Kidney capillary endothelial cell (primary cell): Measurements from ENCODE around the gene TMEM117.

ENCODE experiments used
- DNase-seq: peaks from one replicate; pipeline ENCODE4 v3.0.0-alpha.2; 2018; ENCODE audit warnings: low spot score

TMEM117 gene

DNA sequence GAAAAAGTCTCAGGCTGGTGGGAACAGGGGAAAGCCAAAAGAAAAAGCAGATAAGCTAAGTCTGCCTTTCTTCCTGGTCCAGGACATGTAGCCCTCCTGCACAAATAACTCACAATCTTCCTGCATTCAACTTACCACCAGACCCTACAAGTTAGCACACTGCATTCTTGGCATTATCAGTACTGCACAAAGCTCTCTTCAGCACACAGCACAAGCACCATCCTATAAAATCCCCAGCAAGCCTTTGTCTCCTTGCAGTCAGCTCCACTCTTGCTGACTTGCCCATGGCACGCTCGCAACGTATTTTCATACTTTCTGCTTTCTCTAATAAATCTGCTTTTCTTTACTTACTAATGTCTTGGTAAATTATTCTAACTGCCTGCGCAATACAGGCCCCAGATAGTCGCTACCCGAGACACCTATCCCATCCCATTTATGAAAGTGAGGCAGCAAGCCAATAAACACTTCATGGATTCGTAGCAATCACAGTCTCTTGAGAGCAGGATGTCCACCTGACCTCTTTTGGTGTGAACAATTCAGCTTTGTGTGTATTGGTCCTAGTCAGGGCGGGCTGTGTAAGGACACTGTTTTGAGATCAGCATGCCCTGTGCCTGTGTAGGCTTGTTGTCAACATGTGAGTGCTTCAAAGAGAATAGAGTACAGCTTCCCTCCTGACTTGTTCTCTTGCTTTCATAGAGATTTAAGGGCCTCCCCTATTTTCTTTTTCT is 49.0 kb downstream of the TMEM117 start:
- DNase-seq: no peak

DNA sequence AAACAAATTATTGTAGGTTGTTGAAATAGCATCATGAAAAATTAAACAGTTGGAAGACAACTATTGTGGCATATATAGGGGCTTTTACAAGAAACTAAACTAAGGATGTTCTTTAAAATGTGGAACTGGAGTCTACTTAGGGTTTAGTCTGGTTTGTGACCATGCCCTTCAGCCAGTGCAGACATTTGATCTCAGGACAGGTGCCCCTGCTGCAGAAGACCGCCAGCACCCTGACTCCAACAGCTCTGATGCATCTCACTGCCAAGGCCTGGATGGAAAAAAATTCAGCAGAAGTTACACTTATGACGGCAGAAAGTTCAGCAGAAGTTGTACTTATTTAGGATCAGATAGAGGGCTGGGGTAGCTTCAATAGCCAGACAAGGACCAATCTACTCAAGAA is 51.5 kb downstream of the TMEM117 start:
- no peak for DNase-seq

DNA sequence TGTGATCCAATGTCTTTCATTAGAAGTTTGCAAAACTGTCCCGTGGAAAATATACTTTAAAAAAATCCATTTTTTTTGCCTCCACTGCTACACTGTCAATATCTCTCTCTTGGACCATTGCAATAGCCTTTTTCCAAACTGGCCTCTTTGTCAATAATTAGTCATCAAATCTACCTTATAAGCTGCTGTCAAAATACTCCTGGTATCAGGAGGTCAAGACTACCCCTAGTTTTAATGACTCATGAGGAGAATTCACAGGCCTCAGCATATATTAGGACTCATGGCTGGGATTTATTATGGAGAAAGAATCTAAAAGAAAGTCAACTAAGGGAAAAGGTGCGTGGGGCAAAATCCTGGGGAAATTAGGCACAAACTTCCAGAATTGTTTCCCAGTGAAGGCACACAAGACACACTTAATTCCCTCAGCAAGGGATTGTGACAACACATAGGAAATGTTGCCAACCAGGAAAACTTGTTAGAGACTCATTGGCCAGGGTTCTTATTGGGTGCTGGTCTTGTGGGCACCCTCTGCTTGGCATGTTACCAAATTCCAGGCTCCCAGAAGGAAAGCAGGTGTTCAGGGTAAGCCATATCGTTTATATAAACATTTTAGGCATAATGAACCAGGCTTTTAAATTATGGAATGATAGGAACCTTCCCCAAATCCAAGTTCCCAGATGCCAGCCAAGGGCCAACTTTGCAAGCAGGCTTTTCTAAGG is 56.1 kb downstream of the TMEM117 start:
- DNase-seq: no peak

DNA sequence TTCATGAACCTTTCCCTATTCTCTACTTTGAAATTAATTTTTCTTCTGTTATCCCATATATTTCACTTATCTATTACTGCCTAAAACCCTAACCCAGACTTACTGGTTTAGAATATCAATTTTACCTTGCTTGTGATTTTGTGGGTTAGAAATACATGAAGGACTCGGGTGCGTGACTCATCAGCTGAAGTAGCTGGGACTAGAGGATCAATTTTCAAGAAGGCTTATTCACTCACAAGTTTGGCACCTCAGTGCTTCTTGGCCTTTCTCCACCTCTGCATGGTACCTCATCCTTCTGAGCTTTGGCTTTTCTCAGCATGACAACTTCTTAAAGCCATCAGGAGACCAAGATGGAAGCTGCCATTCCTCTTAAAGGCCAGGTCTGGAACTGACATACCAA is 57.8 kb downstream of the TMEM117 start:
- no peak for DNase-seq

DNA sequence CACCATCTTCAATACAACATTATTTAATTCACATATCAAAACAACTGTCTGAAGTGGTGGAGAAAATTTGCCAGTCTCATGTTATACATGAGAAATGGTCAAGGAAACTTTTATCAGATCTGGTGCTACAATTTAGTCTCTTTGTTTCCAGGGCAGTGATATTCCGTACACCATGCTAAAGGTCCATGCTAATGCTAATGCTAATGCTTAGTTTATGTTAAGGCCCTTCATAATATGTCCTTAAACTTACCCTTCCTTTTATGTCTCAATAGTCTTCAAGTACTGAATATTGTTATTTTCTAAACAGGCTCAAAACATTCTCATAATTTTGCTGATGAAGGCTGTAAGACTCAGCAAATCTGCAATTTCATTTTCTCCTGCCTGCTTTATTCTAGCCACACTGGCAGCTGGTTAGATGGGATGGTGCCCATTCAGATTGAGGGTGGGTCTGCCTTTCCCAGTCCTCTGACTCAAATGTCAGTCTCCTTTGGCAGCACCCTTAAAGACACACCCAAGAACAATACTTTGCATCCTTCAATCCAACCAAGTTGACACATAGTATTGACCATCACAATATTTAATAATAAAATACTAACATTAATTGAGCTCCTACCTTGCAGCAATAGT is 59.8 kb downstream of the TMEM117 start:
- DNase-seq: no peak

DNA sequence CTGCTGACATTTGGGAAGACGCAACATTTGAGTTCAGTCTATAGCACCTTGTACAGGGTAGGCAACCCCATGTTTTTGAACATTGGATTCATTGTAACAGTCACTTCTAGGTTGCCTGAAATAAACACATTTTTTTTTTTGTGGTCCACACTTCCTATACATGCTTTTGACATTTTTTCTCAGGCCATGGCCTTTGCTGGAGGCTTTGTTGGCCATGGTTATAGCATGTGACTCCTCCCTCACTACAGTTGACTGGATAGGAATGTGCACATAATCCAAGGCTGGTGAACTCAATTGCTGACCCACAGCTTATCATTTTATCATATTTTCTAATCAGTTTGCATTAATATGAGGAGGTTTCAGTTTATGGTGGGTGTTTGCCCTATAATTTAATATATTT is 60.6 kb downstream of the TMEM117 start:
- no peak for DNase-seq

DNA sequence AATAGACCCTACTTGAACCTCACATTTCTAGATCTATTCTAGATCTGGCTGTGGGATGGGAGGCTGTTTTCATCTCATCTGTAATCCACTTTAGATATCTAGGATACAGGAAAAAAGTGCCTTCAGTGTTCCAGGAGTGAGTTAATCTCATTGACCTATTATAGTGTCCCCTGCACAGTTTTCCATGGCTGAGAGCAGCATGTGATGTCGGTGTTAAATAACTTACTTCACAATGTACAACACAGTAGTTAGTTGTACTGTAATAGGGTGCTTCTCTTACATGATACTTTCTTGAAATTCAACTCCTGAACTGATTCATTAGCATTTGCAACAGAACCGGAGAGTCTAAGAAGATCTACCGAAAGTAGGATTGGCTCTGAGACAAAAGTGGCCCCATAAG is 62.6 kb downstream of the TMEM117 start:
- no peak for DNase-seq

DNA sequence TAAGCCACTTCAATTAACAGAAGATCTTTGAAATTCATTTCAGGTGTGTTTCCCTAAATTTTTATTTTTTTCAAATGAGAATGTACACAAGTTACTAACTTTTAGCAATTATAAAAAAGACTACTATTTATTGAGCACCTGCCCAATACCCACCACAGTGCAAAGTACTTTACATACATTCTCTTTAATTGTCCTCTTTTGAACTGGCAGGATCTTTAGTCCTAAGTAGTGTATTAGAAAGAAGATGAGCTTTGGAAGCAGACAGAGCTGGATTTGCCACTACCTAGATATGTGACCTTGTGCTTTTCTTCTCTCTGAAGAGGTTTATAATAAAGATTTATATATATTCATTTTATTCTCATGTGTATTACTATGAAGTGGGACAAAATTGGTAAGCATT is 63.7 kb downstream of the TMEM117 start:
- no peak for DNase-seq

DNA sequence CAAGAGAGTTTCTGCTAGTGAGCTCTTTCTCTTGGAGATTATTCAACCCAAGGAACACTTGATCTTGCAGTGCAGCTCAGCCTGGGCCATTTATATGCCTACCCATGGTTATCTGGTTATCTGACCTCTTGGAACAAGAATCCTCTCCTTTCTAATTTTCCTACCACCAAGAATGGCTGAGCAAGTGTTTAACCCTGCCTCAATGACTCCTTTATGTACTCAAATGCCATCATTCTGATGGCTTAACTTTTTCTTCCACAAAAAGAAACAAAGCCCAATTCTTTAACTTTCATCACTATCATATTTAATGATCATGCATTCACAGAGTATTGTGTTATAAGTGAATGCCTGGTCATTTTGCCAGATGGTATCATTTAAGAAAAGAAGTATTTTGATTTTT is 67.8 kb downstream of the TMEM117 start:
- DNase-seq: no peak

DNA sequence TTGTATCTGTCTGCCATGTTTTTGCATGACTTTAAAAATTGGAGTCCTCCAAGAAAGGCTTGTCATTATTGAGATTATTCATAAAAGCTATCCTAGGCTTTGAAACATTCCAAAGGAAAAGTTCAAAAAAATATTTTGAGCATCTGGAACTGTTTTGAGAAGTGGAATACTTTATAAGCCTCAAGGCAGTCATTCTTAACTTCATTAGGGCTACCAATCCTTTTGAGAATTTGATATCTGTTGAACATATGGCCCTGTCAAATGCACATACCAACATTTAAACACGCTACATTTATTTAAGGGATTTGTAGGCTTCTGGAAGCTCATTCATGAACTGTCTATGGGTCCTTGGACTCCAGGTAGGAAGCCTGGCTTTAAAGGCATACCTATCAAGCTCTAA is 77.0 kb downstream of the TMEM117 start:
- no peak for DNase-seq

DNA sequence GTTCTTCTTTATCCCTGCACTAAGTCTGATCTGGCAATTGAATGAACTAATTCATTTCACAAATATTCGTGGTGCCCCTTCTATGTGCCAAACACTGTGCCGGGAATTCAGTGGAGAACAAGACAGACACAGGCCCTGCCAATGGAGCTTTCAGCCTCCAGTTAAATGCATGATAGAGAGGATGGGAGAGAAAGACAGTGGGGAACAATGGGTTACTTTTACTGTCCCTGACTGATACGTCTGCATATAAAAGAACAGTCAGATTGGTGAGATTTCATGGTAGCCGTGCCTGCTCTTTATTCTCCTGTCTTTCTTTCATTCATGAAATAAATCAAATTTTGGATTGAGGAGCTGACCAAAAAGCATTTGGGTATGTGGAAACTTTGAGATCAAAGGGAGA is 78.5 kb downstream of the TMEM117 start:
- no peak for DNase-seq

DNA sequence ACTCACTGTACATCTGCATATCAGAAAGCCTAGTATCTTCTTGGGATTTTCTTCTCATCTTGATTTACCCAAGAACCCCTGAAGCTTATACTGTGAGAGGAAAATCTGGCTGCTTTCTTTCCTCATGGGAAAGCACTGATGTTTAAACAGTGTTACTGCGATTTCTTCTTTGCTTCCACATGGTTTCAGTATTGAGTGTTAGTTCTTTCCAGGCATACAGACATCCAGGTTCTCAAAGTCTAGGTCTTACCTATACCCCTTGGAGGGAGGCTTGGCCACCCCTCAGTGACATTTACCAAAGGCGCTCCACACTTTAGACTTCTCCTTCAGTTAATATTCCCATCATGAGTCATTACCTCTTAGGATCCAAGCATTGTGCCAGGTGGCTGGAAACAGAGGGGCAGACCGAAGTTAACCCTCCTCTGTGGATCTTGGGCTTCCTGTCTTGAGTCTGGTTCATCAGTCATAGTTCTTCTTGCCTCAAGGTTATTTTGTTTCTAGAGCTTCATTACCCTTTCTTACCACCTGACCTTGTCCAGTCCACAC is 79.1 kb downstream of the TMEM117 start:
- DNase-seq: peak; percentile 2

DNA sequence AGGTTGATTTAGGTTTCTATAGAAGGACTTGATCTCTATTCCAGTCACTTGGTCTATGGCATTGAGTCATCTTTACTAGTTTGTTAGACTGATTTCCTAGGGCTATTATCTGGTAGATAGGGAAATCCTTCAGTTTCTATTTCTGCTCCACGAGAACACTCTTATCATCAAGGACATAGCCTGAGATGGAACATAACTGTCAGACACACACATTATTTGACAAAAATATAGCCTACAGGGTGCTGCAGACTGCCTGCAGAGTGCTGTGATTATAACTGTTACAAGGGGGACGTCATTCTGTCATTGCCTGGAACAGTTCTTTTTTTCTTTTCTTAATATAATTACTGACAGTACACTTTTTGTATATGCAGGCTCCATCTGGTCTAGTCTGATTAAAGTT is 82.0 kb downstream of the TMEM117 start:
- no peak for DNase-seq

DNA sequence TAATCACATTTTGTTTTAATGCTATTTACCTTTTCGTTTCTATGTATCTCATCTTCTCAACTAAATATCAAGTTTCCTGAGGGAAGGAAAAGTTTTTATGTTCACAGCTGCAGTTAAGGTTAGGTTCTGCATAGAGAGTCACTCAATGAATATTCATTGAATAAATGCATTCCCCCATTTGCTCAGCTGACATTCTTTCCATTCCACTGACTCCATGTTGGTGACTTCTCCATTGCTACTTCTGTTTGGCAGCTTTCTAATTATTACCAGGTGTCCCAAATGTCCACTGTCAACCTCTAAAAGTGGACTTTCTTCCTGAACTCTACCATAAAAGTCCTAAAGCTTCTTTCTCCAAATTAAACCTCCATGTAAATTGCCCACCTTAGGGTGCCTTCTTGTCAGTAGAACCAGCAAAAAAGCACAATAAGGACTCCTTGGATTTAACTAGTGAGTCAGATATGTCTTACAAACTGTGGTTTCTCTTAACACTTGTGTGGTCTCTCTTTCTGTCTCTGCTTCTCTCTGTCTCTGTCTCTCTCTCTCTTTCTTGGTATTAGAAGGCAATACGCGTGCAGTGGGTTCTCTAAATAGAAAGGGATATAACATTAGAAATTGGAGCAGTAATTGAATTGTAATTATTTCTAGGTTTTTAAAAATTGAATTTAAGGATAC is 85.9 kb downstream of the TMEM117 start:
- no peak for DNase-seq

DNA sequence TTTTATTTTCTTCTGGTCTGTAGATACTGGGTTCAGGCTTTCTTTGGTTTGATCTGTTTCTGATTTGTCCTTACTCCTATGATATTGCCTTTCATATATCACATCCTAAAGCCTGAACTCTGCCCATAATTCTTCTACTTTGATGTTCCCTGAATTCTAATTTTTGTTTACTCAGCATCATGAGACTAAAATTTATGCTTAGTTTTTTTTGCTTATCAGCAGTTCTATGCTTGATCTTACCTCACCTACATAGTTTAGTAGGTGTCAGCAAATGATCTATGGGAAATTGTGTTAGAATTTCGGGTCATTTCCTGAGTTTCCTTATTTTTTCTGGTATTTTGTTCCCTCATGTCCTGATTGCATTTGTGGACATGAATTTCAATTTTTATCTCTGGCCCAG is 94.2 kb downstream of the TMEM117 start:
- no peak for DNase-seq

DNA sequence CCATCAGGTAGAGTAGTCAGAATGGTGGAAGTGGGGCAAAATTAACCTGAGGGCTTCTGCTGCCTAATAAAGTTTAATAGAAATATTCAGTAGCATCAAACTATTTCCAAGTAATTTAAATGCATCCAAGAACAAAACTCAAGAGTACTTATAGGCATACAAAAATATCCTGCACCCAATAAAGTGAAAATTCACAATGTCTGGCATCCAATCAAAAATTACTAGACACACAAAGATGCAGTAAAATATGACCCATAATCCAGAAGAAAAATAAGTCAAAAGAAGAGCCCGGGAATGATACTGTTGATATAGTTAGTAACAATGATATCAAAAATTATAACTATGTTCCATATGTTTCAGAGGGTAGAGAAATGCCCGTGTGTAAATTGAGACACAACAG is 95.3 kb downstream of the TMEM117 start:
- DNase-seq: no peak

DNA sequence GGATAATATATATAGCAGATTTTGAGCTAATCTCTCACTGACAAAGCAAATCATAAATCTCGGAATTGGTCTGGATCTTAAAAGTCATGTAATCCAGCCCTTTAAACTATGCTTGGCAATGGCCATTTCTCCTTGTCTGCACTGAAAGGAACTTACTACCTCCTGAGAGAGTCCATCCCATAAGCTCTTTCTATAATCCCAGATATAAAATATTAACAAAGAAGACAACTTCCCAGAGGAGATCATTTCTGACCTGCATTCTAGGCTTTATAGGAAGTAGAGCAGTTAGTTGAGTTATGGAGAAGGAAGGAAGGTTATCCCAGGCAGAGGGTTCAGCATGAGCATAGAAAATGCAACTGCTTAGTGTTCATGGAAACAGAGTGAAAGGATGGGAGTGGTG is 99.7 kb downstream of the TMEM117 start:
- no peak for DNase-seq

DNA sequence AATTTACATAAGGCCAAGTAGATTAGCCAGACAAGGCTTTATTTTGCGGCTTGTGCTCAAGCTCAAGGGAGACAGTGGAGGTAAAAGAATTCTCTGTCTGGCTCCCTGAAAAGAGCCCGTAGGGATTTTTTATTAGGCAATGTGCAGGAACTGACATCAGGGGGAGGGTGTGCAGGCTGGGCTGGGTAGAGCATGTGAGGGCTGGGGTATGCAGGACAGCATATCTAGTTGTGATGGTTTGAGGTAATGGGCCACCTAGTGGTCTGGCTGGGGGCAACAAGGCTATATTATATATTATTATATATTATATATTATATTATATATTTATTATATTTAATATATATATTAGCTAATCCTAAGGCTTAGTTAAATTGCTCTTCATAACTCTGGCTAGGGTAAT is 102.1 kb downstream of the TMEM117 start:
- peak; percentile 4 for DNase-seq

DNA sequence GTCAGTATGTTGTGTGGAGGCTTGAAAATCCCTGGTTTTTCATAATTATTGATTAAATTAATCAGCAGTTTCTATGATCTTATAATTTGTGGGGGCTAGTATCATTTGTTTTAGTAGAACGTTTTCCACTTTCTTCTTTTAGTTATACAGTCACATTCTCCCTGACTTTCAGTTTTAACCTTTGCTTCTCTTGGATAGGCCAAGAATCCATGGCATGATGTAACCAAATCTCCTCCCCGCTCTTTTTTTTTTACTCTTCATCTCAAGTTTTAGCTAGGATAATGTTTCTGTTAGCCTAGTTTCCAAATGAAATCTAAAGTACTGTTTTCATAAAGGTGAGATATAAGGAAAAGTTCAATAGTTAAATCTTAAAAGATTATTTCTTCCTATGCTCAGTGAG is 106.5 kb downstream of the TMEM117 start:
- no peak for DNase-seq

DNA sequence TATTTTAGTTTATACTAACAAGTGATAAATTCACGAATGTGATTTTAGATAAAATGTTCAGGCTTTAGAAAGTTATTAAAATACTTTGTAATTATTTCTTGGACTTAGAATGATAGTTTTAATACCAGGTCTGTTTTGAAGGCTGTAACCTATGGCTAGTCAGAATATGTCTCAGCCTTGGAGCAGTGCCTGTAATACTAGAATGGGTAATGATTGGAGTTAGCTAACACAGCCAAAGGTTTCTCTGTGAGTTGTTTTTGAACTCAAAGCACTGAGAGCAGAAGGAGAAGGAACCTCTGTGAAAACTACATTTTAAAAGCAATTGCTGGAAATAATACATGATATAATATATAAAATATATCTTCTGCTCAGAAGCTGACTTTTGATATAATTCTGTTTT is 110.1 kb downstream of the TMEM117 start:
- DNase-seq: no peak

DNA sequence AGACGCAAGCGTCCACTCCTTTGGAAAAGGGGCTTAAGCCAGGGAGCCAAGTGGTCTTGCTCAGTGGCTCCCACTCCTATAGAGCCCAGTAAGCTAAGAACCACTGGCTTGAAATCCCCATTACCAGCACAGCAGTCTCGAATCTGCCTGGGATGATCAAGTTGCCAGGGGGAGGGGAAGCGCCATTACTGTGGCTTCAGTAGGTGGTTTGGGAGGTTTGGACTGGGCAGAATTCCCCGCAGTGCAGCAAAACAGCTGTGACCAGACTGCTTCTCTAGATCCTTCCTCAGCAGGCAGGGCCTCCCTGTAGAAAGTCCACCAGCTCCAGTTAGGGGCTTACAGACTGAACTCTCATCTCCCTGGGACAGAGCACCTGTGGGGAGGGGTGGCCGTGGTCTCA is 115.4 kb downstream of the TMEM117 start:
- no peak for DNase-seq

DNA sequence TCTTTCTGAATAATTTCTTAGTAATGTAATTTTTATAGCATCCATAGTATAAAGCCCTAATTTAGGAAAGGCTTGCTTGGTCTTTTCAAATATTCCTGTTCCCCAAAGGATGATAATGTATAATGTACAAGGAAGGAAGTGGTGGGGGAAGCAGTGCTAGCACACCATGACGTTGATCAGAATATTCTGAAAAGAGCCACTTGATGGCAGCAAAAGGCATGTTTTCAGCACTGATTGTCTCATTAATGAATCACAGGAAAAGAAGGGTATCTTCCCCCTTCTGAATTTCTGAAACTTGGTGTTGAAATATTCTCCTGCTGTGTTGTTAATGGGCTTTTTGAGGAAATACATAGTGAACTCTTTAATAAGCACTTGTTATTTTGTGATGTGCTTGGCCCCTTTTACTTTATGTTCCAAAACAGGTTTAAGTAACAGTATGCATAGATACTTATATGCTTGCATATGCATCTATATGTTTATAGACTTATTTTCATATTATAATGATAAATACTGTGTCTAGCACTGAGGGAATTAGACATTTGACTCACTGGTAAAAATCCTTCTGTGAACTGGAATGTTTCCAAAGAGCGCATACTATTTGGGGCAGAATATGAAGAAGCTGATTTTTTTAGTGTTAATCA is 122.0 kb downstream of the TMEM117 start:
- peak; percentile 66 for DNase-seq
